HFF-Myc (cell line): ENCODE measurements around the gene FBLN1.

Experiments used
- DNase-seq: peaks from one replicate; pipeline ENCODE4 v3.0.0-alpha.2; 2011; ENCODE audit warnings: low read depth; ENCODE audit errors: extremely low read depth
- H3K4me3 ChIP-seq: replicated peaks from 2 replicates; pipeline ENCODE4 v1.5.1; 2011; ENCODE audit warnings: low read depth, mild to moderate bottlenecking, control low read depth, low read length
- CTCF ChIP-seq: IDR thresholded peaks from 2 replicates; pipeline ENCODE4 v1.5.1; 2012; ENCODE audit warnings: mild to moderate bottlenecking, low read depth, low read length, control low read depth; ENCODE audit errors: missing control alignments

FBLN1 gene

GRCh38 chr22:45636683-45637082 lies 134.0 kb downstream of the FBLN1 start:
- H3K4me3 ChIP-seq, result no peak overlapping the region
- no peak for DNase-seq
- TF ChIP-seq CTCF, result no peak

- TF ChIP-seq CTCF, result no peak
- DNase-seq, result no peak
- H3K4me3 ChIP-seq, result no peak overlapping the region
Measured at GRCh38 chr22:45638197-45638596, 135.5 kb downstream of the FBLN1 start.

- no peak overlapping the region for H3K4me3 ChIP-seq
- TF ChIP-seq CTCF, result no peak
Measured at GRCh38 chr22:45638834-45639746, 136.4 kb downstream of the FBLN1 start.

GRCh38 chr22:45639747-45640102 lies 137.0 kb downstream of the FBLN1 start:
- DNase-seq, result no peak
- H3K4me3 ChIP-seq, result no peak overlapping the region
- no peak for TF ChIP-seq CTCF

More at GRCh38 chr22:45638834-45639746, 136.4 kb downstream of the FBLN1 start:
- no peak for DNase-seq

GRCh38 chr22:45640291-45640940 lies 137.7 kb downstream of the FBLN1 start:
- TF ChIP-seq CTCF, result no peak
- no peak overlapping the region for H3K4me3 ChIP-seq
- DNase-seq, result no peak

- H3K4me3 ChIP-seq, result no peak overlapping the region
- no peak for TF ChIP-seq CTCF
Measured at GRCh38 chr22:45640941-45641621, 138.4 kb downstream of the FBLN1 start.

More at GRCh38 chr22:45640941-45641621, 138.4 kb downstream of the FBLN1 start:
- DNase-seq, result no peak
